NCI-H226 (cell line): Measurements from ENCODE around the gene CLTC.

Source experiments
- DNase-seq: peaks from one replicate; pipeline ENCODE4 v3.0.0-alpha.2; 2015

Gene CLTC

DNA sequence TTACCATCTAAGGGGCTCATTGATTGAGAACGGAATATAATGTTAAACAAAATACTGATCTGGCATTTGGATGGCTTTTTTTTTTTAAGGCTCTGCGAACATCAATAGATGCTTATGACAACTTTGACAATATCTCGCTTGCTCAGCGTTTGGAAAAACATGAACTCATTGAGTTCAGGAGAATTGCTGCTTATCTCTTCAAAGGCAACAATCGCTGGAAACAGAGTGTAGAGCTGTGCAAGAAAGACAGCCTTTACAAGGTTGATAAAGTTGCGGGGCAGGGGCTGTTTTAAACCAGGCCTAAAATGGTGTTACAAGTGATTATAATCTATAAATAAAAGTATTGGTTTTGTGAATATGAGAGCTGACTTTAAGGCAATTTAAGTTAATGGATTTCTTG, 65.3 kb downstream of the CLTC start:
- no peak for DNase-seq

DNA sequence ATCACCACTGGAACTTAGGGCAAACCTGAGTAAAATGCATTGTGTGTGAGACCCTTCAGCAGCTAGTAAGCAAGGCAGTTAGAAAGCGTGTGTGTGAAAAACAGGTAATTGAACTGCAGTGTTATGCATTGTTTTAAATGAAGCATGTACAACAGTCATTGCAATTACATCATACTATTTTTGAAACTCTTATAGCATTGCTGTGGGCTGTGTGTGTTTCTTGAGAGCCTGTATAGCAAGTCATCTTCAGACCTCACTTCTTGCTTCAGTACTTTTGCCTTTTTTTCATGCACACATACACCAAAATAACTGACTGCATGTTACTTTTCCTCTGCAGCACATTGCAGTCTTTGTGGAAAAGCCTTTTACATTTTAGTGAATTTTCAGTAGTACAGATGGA, 68.3 kb downstream of the CLTC start:
- no peak for DNase-seq

DNA sequence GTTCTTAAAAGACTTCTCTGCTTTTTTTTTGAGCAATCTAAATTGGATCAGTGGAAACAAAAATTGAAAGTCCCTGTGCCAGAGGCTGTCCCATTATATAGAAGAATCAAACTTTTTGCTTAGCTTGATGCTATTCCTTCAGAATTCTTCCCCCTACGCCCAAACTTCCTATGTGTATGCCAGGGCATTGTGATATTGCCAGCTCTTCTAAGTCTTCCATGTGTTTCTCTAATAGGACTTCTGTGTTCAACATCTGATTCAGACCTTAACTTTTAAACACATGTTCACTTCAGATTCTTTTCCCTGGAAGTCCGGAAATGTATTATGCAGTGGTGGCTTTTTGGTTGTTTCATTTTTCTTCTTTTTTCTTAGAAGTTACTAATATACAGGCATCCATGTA, 68.8 kb downstream of the CLTC start:
- no peak for DNase-seq

GRCh38 chr17:59693582-59693981, 73.9 kb downstream of the CLTC start:
- DNase-seq: no peak

- no peak for DNase-seq
Measured at GRCh38 chr17:59694344-59694743, 74.6 kb downstream of the CLTC start.

DNA sequence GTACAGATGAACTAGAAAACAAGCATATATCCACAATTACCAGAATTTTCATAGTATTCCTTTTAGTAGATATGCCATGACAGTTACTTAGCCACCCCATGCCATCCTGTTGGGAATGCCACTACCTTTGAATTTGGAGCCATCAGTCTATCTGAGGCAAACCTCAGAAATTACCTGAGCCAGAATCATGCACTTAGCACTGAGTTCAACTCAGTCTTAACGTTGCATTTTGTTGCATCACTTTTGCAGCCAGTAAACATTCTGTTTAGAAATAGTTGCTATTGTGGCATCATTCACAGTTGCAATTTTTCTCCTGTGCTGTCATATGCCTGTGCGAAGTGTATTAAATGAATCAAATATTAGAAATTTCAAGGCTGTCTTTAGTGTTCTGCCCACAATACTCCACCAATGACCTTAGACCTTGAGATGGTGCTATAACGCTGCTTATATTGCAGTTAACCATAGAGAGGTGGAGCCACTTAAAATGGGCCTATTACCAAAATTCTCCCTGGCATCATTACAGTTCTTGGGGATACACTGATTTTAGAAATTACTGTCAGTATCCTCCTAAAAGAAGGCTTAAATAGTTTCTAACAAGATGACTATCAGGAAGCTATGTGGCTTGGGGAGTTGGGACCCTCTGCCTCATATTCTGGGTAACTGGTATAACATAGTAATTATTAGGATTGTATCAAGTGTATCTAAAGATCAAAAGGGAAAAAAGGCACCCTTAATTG, 76.4 kb downstream of the CLTC start:
- no peak for DNase-seq

GRCh38 chr17:59696682-59697277, 77.1 kb downstream of the CLTC start:
- no peak for DNase-seq

DNA sequence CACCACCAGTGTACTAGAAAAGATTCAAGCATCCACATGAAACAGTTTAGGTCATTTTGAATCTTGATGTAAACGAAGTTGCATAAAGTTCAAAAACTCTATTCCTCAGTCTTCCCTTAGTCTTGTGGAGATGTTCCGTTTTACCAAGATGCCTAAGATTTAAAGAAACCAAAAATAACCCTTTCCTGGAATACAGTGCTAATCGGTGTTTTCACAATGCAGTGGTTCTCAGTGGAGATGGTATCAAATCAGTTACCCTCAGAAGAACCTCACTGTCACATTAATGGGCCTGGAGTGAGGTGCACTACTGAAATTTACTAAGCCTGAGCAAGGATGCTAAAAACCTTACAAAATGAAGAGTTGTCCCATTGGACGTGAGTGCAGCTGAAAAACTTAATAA, 78.4 kb downstream of the CLTC start:
- no peak for DNase-seq

DNA sequence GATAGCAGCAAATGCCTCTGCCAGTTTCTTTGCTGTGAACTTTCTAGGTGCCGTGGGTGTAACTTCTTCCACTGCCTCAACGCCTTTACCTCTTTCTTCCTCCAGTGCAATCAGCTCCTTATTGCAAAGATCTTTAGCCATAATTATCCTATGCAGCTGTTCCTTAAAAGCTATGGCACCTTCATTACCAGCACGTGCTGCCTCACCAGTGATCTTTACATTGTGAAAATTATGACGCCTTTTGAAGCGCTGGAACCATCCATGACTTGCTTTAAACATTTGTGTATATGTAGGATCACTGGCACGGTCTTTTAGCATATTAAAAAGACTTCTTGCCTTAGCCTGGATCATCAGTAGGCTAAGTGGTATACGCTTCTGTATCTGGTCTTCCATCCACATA, 79.5 kb downstream of the CLTC start:
- DNase-seq: no peak

GRCh38 chr17:59699786-59700185, 80.1 kb downstream of the CLTC start:
- no peak for DNase-seq

DNA sequence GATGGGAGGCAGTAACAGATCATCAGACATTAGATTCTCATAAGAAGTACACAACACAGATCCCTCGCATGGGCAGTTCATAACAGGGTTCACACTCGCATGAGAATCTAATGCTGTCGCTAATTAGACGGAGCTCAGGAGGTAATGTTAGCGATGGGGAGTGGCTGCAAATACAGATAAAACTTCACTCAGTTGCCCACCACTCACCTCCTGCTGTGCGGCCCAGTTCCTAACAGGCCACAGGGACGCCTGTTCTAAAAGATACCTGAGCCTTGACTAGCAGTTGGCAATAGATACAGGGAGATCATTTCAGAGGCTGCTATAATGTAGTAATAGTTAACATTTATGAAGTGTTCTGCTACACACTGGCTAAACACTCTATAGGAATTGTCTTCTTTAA, 82.6 kb downstream of the CLTC start:
- DNase-seq: no peak

GRCh38 chr17:59707149-59707970, 87.7 kb downstream of the CLTC start, which contains the start of the genes PTRH2 and VMP1:
Gene PTRH2 (minus strand): TSS chr17:59707430. CDS start chr17:59697978, 9,452 bp downstream.
Gene VMP1 (plus strand): TSS chr17:59707654. CDS start chr17:59731447, 23,793 bp downstream.
- peak; percentile 94 for DNase-seq

- no peak for DNase-seq
Measured at GRCh38 chr17:59707971-59708430, 88.3 kb downstream of the CLTC start.

DNA sequence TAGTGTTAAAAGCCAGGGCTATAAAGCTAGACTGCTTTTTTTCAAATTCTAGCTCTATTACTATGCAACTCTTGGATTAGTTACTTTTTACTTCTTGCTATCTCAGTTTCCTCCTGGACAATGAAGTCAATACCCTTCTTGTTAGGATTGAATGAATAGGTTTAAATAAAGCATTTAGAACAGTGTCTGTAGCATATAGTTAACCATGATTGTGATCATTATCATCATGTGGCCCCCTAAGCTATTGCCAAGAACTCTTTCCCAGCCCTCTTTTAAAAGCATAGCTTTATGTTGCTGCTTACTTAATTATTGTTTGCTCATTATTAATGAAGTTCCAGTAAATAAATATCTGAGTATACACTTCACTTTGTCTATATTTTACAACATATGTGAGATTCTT, 92.2 kb downstream of the CLTC start:
- no peak for DNase-seq

DNA sequence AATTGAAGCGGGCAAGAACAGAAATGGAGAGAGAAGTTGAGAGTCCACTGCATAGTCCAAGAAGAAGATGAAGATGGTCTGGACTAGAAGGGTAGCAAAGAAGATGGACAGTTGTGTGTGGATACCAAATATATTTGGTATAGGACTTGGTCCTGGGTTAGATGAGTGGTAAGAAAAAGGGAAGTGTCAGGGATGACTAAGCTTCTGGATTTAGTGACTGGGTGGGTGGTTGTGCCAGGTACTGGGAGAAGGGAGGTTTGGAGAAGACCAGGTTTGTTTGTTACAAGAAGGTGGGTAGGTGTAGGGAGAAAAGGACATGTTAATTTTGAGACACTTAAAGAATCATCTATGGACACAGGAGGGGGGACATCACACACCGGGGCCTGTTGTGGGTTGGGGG, 93.2 kb downstream of the CLTC start:
- peak; percentile 6 for DNase-seq

GRCh38 chr17:59714255-59714654, 94.6 kb downstream of the CLTC start:
- no peak for DNase-seq

DNA sequence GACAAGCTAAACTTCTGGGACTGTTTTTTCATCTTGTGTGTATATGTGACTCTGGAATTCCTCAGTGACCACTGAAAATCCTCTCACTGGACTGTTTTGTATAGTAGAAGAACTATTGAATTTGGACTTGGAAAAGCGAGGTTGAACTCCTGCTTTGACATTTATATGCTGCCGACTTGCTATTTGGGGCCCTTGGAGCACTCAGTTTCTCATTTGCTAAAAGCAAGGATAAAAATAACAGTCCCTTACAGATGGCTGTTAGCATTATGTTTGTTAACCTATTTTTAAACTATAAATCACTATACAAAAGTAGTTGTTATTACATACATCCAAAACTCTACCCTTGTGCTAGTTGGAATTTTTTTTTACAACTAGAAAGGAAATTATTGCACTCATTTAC, 96.7 kb downstream of the CLTC start:
- DNase-seq: no peak

DNA sequence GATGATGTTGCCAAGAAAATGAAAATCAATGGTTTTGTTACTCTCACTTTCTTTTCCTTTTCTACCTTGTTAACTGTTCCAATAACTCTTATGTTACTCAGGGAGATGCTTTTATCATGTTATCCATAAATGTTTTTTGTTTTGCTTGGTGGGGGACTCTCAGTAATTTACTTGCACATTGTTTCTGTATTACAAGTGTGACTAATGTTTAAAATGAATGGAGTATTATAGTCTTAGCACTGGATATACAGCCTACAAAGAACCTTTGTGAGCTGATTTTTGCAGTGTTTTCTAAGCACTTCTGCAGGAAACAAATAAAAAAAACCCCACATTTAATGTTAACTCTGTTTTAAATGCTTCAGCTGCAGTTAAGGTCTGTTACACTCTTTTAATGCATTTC, 99.8 kb downstream of the CLTC start:
- DNase-seq: no peak

GRCh38 chr17:59722623-59723022, 102.9 kb downstream of the CLTC start:
- DNase-seq: no peak

- no peak for DNase-seq
Measured at GRCh38 chr17:59723041-59723440, 103.3 kb downstream of the CLTC start.

DNA sequence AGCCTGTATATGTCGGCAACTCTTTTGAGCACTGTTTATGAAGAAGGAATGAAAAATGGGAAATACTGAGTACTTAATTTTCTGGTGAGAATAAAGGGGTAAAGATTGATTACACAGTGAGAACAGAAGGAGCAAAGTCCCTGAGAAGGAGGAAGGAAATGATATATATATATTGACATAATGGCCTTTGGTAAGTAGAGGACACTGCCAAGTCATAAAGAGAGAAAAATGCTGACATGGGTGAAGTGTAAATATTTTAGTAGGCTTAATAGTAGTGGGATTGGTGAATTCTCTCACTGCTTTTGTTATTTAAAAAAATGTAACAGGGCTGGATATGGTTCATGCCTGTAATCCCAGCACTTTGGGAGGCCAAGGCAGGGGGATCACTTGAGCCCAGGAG, 103.9 kb downstream of the CLTC start:
- DNase-seq: no peak

DNA sequence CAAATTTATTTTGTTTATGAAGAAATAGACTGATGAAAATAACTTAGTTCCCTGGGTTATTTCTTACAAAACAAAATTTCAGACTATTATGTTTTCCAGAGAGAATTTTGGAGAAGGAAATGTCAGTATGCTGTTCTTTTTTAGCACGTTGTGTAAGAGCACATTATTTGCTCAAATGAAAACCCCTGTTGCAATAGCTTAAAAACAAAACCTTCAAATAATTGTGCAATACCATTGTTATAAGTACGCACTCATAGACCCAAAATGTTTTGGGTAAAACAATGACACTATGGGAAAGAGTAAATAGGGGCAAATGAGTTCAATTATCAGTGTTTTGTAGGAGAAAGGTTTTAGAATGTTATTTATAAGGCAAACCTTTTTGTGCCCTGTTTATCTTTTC, 106.0 kb downstream of the CLTC start:
- DNase-seq: no peak

- no peak for DNase-seq
Measured at GRCh38 chr17:59727817-59728533, 108.3 kb downstream of the CLTC start.
